Stimulated activated CD8-positive, alpha-beta memory T cell treated with anti-CD3 and anti-CD28 coated beads, Interleukin-7, amount 100 ng/mL, for 24 hours (primary cell): ENCODE data around the gene PLCB1.
"Not testable (repeated sequence)": the region's sequence is repeated elsewhere in the genome, so short reads cannot be mapped to it uniquely, and the experiment has no call there.

Experiments
- DNase-seq: peaks from one replicate; pipeline ENCODE4 v3.0.0-alpha.2; 2020; ENCODE audit warnings: low read depth

PLCB1 gene

GRCh38 chr20:8788275-8788674, 656.2 kb downstream of the PLCB1 start:
- no peak for DNase-seq

- DNase-seq: no peak
Measured at GRCh38 chr20:8788831-8789230, 656.8 kb downstream of the PLCB1 start.

DNA sequence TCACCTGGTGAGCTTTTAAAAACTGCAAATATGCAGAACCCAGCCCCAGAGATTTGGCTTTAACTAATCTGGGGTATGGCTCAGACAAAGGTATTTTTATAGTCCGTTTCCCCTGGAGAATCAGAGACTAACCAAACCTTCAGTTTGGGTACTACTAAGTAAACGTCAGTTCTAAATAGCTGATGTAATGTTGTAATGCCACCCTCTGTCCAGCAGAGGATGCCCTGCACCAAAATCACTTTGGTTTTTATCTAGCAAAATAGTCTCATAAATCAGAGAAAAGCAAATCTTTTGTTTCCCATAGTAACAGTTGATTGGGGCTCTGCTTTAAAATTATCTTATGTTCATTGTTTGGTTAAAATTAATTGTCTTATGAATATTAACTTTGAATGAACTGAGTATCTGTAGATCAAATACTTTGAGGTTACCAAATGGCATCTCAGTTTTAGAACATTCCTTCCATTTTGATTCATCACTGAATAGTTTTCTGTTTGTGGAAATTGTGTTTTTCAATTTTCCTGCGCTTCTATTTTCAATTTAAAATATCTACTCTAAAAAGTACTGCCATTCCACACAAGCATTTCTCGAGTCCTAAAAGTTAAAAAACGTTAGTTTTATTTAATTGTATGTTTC, 658.5 kb downstream of the PLCB1 start:
- no peak for DNase-seq

GRCh38 chr20:8795404-8795803, 663.3 kb downstream of the PLCB1 start:
- DNase-seq: no peak

DNA sequence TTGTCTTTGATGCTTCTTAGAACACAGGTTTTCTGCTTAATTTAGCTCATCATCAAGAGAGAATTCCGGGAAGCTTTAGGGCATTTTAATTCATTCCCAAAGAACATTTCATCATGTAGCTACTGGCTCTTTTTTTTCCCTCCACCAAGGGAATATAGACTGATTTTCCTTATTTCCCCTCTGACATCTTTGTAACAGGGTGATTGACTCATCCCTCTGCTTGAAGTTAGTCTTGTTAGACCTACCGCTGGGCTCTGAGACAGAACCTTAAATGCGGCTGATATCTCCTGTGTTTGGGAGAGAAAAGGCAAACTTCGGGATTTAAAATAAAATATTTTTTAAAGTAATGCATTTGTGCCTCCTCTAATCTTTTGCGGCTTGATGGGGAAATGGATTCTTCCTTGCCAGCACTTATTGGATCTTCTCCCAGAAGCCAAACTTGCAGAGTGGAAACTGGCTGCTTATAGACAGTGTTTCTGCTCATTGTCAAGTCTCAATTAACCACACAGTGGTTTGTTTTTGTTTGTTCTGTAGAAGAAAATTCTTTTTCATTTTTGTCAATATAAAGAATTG, 664.1 kb downstream of the PLCB1 start:
- no peak for DNase-seq

GRCh38 chr20:8798505-8798904, 666.4 kb downstream of the PLCB1 start:
- DNase-seq: no peak

DNA sequence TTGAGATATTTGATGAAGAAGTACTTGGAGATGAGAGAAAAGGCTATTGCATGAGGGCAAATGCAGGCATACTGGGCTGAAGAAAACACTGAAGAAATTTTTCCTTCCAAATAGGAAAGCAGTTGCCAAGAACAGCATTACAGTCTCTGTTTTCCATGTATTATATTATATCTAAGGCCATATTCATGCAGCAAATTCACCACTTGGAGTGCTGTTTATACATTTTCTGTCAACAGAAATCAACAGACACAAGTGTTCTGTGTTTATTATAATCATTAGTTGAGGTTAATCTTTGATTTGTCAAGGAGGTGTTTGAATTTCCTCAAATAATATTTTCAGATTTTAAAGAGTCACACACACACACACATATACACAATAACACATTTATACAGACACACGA, 668.0 kb downstream of the PLCB1 start:
- DNase-seq: no peak

DNA sequence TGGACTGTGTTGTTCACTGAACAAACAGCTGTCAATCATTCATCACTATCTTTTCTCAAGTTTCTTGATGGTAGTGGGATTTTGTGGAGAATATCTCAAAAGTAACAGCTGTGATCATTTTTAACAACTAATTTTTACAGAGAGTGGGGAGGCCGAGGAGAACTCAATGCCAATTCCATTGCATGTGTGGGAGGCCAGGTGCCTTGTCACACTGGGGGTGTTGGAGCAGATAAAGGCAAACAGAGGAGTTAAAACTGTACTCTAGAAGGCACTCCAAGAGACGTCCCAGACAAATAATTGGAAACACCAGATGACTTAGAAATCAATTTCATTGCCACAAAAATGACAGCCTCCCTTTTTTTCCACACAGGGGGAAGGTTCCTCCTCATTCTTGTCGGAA, 669.6 kb downstream of the PLCB1 start:
- no peak for DNase-seq

- no peak for DNase-seq
Measured at GRCh38 chr20:8803065-8803464, 671.0 kb downstream of the PLCB1 start.

GRCh38 chr20:8803941-8804340, 671.9 kb downstream of the PLCB1 start:
- DNase-seq: no peak

GRCh38 chr20:8805737-8806442, 673.8 kb downstream of the PLCB1 start:
- DNase-seq: no peak

DNA sequence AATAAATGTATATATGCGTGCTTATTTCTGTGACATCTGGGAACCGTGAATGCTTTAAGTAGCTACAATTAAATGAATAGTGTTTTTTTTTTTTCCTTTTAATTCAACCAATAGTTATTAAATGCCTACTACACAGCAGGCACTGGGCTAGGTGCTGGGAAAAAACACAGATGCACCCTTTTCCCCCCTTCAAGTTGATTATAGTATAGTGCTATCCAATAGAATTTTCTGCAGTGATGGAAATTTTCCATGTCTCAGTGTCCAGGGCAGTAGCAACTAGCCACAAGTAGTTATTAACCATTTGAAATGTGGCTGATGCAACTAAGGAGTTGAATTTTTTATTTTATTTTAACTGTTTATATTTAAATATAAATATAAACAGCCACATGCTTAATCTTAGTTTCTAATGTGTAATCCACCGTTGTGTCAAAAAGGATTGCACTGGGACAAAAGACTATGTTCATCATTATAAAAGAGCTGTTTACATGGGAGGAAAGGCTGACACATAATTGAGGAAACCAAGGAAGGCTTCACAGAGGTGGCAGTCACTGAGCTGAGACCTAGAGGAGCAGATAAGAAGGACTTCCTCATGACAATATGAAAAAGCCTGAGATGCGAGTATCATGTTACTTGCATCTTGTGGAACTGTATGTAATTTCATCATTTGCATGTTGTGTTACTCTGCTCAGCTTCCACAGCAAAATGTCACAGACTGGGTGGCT, 675.6 kb downstream of the PLCB1 start:
- no peak for DNase-seq

DNA sequence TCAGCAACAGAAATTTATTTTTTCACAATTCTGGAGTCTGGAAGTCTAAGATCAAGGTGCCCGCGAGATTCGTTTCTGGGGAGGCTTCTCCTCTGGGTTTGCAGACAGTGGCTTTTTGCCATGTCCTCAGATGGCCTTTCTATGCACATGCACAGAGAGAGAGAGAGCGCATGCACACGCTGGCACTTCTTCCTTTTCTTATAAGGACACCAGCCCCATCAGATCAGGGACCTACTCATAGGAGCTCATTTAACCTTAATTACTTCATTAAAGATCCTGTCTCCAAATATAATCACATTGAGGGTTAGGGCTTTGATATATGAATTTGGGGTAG, 676.1 kb downstream of the PLCB1 start:
- no peak for DNase-seq

GRCh38 chr20:8809107-8809953, 677.3 kb downstream of the PLCB1 start:
- no peak for DNase-seq

GRCh38 chr20:8811801-8812594, 679.9 kb downstream of the PLCB1 start:
- no peak for DNase-seq

DNA sequence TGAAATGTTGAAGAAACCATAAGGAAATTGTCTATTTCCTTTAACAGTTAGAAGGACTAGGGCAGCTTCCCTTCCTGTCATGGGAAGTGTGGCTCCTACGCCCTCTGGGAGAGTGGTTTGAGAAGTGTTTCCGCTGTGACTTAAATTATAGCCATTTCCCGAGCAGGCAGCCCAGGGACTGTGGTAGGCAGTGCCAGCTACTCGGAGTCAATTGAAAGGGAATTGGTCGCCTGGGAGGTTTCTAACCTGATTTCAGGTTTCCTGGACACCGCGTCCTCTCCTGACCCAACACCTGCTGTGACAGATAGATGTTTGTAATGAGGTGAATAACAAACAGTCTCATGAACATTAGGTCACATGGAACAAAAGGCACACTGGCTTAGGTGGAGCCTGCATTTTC, 680.8 kb downstream of the PLCB1 start:
- DNase-seq: no peak

DNA sequence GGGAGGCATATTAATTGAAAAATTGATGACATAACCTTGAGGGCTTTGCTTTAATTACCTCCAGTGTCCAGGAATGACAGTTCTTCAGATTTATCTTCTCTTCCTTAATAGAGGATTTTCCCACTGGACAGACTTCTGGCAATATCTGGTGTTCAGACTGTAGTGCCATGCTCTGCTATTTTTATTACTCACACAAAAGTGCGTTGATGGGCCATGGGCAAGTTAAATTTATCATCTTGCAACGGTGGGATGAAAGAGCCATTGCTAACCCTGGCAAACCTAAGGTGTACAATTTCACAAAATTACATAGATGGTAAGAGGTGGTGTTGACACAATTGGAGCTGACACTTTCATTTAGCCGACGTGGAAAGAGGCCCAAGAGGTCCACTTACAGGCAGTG, 683.1 kb downstream of the PLCB1 start:
- no peak for DNase-seq

GRCh38 chr20:8829256-8829655, 697.2 kb downstream of the PLCB1 start:
- no peak for DNase-seq

GRCh38 chr20:8834294-8834693, 702.2 kb downstream of the PLCB1 start:
- DNase-seq: not testable (repeated sequence)

GRCh38 chr20:8834851-8835250, 702.8 kb downstream of the PLCB1 start:
- no peak for DNase-seq

DNA sequence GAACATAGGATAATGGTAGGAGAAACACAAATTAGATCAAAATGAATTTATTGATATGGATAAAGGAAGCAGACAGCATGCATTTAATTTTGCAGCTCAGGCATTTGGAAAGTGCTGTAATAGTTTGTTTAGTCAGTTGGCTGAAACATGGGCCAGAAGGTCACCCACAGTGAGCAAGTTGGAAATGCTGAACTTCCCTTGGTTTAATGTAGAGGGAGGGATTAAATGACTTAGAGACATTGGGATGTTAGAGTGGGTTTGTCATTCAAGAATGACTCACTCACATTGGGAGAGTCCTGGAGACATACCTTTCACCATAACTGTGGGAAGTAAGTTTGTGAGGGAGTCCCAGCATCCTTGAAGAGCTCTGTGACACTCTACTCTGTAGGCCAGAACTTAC, 705.3 kb downstream of the PLCB1 start:
- DNase-seq: no peak
